Spleen (tissue), 7 donors: ENCODE data around the gene AHNAK.

Source experiments
- POLR2A ChIP-seq, 3 donors: fragments of 450-650 bp; IDR thresholded peaks; one replicate each; pipeline ENCODE4 v1.5.1; 2017; ENCODE audit warnings: antibody characterized with exemption in 3 of 3, mild to moderate bottlenecking in 1 of 3
- POLR2AphosphoS5 ChIP-seq, 3 donors: sonication (generic); formaldehyde crosslinking; IDR thresholded peaks; one replicate each; pipeline ENCODE4 v1.5.1; 2017; ENCODE audit warnings: antibody characterized with exemption in 3 of 3
- TF ChIP-seq, protein P1 (sequence below), 11 experiments: fragments of 200-600 bp in 7 of 11; fragments of 450-650 bp in 4 of 11; sonication (generic) in 4 of 11; IDR thresholded peaks in 8 of 11; conservative IDR thresholded peaks in 3 of 11; 1 replicate in 7 of 11; 2 replicates in 4 of 11; pipeline versions ENCODE4 v1.4.0 to v1.8.0; 2016 to 2021; ENCODE audit warnings: antibody characterized with exemption in 11 of 11, inconsistent platforms in 4 of 11, mild to moderate bottlenecking in 1 of 11
- donor health status: DM: no; HTN: no; CAD: no; lungs with moderate emphysema.
- donor health status: DM: no; HTN: no; CAD: no.
- donor health status: DM: no; HTN: no; CAD: no.

- TF ChIP-seq POLR2A (IDR thresholded peaks at IDR 0.05) (no peak), POLR2AphosphoS5 (IDR thresholded peaks at IDR 0.05) (no peak)
- TF ChIP-seq, protein P1, sequence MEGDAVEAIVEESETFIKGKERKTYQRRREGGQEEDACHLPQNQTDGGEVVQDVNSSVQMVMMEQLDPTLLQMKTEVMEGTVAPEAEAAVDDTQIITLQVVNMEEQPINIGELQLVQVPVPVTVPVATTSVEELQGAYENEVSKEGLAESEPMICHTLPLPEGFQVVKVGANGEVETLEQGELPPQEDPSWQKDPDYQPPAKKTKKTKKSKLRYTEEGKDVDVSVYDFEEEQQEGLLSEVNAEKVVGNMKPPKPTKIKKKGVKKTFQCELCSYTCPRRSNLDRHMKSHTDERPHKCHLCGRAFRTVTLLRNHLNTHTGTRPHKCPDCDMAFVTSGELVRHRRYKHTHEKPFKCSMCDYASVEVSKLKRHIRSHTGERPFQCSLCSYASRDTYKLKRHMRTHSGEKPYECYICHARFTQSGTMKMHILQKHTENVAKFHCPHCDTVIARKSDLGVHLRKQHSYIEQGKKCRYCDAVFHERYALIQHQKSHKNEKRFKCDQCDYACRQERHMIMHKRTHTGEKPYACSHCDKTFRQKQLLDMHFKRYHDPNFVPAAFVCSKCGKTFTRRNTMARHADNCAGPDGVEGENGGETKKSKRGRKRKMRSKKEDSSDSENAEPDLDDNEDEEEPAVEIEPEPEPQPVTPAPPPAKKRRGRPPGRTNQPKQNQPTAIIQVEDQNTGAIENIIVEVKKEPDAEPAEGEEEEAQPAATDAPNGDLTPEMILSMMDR (IDR thresholded peaks at IDR 0.05 in 8 of 11, conservative IDR thresholded peaks at IDR 0.05 in 3 of 11) = no peak
These were observed 31.9 kb upstream of the AHNAK start for GRCh38 chr11:62578541-62578940.
